HFF-Myc (cell line): Measurements from ENCODE around the gene PRR19.

Source experiments
- DNase-seq: peaks from one replicate; pipeline ENCODE4 v3.0.0-alpha.2; 2011; ENCODE audit warnings: low read depth; ENCODE audit errors: extremely low read depth
- H3K4me3 ChIP-seq: replicated peaks from 2 replicates; pipeline ENCODE4 v1.5.1; 2011; ENCODE audit warnings: low read depth, mild to moderate bottlenecking, control low read depth, low read length
- TF ChIP-seq, protein P1 (sequence below): IDR thresholded peaks from 2 replicates; pipeline ENCODE4 v1.5.1; 2012; ENCODE audit warnings: mild to moderate bottlenecking, low read depth, low read length, control low read depth; ENCODE audit errors: missing control alignments

Gene PRR19

DNA sequence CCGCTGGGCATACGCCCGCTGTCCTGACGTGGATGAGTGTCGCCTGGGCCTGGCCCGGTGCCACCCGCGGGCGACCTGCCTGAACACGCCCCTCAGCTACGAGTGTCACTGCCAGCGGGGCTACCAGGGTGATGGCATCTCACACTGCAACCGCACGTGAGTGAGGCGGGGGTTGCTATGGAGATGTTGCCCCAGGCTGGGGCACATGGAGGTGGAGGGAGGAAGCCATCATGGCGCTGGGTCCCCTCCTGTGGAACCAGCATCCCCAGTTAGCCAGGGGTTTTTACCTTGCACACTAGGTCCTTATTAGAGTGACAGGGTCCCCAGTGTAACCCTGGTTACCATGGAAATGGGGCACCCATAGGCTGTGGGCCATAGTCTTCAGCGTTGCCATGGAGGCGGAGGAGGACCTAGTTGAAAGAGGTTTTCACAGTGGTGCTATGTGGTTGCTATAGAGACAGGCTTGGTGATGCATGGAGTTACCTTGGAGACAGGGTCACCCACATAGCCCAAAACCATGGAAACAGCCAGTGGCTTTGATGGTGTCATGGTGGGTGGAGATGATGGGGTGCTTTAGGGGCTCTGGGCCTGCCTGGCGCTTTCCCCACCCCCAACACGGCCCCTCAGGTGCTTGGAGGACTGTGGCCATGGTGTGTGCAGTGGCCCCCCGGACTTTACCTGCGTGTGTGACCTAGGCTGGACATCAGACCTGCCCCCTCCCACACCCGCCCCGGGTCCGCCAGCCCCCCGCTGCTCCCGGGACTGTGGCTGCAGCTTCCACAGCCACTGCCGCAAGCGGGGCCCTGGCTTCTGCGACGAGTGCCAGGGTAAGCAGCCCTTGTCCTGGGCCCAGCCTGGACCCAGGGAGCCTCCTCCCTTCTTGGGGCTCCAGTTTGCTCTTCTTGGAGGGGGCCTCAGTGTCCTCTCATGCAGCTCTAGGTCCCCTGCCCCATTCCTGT is 50.6 kb downstream of the PRR19 start:
- DNase-seq, result peak; percentile 24
- TF ChIP-seq, protein P1, sequence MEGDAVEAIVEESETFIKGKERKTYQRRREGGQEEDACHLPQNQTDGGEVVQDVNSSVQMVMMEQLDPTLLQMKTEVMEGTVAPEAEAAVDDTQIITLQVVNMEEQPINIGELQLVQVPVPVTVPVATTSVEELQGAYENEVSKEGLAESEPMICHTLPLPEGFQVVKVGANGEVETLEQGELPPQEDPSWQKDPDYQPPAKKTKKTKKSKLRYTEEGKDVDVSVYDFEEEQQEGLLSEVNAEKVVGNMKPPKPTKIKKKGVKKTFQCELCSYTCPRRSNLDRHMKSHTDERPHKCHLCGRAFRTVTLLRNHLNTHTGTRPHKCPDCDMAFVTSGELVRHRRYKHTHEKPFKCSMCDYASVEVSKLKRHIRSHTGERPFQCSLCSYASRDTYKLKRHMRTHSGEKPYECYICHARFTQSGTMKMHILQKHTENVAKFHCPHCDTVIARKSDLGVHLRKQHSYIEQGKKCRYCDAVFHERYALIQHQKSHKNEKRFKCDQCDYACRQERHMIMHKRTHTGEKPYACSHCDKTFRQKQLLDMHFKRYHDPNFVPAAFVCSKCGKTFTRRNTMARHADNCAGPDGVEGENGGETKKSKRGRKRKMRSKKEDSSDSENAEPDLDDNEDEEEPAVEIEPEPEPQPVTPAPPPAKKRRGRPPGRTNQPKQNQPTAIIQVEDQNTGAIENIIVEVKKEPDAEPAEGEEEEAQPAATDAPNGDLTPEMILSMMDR, result no peak
- H3K4me3 ChIP-seq, result no peak overlapping the region

DNA sequence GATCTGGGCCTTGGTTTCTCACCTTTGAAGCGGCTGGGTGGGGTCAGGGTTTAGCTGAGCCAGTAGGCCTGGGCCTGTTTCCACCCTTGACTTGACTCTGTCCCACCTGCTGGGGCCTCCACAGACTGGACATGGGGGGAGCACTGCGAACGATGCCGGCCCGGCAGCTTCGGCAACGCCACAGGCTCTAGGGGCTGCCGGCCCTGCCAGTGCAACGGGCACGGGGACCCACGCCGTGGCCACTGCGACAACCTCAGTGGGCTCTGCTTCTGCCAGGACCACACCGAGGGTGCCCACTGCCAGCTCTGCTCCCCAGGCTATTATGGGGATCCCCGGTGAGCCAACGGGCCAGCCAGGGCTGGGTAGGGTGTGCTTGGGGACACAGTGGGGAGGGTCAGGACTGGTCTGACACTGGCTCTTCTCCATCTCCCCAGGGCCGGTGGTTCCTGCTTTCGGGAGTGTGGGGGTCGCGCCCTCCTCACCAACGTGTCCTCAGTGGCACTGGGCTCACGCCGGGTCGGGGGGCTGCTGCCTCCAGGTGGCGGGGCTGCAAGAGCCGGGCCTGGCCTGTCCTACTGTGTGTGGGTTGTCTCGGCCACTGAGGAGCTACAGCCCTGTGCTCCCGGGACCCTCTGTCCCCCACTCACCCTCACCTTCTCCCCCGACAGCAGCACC is 51.5 kb downstream of the PRR19 start:
- H3K4me3 ChIP-seq, result no peak overlapping the region
- TF ChIP-seq, protein P1, result no peak
- DNase-seq, result no peak

DNA sequence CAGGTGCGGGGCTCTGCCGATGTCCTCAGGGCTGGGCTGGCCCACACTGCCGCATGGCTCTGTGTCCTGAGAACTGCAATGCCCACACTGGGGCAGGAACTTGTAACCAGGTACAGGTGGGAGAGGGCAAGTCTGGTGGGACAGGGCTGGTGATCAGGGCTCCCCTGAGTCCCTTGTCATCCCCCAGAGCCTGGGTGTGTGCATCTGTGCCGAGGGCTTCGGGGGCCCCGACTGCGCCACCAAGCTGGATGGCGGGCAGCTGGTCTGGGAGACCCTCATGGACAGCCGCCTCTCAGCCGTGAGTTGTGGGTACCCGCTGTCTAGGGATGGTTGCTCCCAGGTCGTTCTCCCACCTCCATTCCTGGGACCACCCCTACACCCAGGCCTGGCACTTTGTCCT is 54.0 kb downstream of the PRR19 start:
- TF ChIP-seq, protein P1, result no peak
- no peak overlapping the region for H3K4me3 ChIP-seq
- DNase-seq, result no peak

DNA sequence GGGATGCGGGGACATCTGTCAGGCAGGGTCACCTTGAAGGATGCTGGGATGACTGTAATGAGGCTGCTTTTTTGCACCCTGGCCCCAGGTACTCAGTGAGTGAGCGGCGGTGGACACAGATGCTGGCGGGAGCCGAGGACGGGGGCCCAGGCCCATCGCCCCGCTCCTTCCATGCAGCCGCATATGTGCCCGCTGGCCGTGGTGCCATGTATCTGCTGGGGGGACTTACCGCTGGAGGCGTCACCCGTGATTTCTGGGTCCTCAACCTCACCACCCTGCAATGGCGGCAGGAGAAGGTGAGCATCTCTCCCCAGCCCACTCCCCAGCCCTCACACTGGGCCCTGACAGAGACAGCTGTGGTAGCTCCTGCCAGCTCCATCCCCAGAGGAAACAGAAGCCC is 54.8 kb downstream of the PRR19 start:
- no peak for DNase-seq
- TF ChIP-seq, protein P1, result no peak
- H3K4me3 ChIP-seq, result no peak overlapping the region

DNA sequence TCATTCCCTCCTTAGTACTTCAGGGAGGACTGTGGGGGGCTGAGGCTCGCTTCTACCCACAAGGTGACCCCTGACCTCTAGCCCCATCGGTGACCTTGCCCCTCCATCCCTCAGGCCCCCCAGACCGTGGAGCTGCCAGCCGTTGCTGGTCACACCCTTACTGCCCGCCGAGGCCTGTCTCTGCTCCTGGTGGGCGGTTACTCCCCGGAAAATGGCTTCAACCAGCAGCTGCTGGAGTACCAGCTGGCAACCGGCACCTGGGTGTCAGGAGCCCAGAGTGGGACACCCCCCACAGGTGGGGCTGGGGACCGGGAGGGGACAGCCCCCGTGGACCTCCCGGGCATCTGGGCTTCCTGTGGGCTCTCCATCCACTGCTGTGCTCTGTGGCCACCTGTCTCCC is 55.4 kb downstream of the PRR19 start:
- no peak for DNase-seq
- no peak overlapping the region for H3K4me3 ChIP-seq
- TF ChIP-seq, protein P1, result no peak
